Brain microvascular endothelial cell (primary cell): ENCODE results near the gene MALAT1.
A peak's percentile ranks its signal among the peaks of the same experiment; 100 is the strongest.

Experiments
- DNase-seq: peaks from one replicate; pipeline ENCODE4 v3.0.0-alpha.2; 2020
- H3K27ac ChIP-seq: fragments of 250-450 bp; sonication (Bioruptor Pico); 2 replicates; pipeline ENCODE4 v1.5.1; 2020; ENCODE audit warnings: mild to moderate bottlenecking, moderate library complexity
- H3K27me3 ChIP-seq: fragments of 250-450 bp; sonication (Bioruptor Pico); replicated peaks from 2 replicates; pipeline ENCODE4 v1.5.1; 2020; ENCODE audit warnings: mild to moderate bottlenecking
- H3K36me3 ChIP-seq: fragments of 250-450 bp; sonication (Bioruptor Pico); replicated peaks from 2 replicates; pipeline ENCODE4 v1.5.1; 2020; ENCODE audit warnings: mild to moderate bottlenecking
- H3K4me3 ChIP-seq: 2 replicates; pipeline ENCODE4 v1.5.1; 2011; ENCODE audit warnings: low read depth, mild to moderate bottlenecking, control low read depth, low read length, moderate library complexity
- in situ Hi-C: cut with HindIII; loops from 2 replicates; pipeline ENCODE4 v1.10.0; 2017; ENCODE audit warnings: low sequenced_read_pairs, low pct_ligation_motif_present
- TF ChIP-seq, protein P1 (sequence below): IDR thresholded peaks from 2 replicates; pipeline ENCODE4 v1.5.1; 2011; ENCODE audit warnings: low read depth, mild to moderate bottlenecking, moderate library complexity, low read length, control low read depth, inconsistent platforms; ENCODE audit errors: missing control alignments

The MALAT1 gene

DNA sequence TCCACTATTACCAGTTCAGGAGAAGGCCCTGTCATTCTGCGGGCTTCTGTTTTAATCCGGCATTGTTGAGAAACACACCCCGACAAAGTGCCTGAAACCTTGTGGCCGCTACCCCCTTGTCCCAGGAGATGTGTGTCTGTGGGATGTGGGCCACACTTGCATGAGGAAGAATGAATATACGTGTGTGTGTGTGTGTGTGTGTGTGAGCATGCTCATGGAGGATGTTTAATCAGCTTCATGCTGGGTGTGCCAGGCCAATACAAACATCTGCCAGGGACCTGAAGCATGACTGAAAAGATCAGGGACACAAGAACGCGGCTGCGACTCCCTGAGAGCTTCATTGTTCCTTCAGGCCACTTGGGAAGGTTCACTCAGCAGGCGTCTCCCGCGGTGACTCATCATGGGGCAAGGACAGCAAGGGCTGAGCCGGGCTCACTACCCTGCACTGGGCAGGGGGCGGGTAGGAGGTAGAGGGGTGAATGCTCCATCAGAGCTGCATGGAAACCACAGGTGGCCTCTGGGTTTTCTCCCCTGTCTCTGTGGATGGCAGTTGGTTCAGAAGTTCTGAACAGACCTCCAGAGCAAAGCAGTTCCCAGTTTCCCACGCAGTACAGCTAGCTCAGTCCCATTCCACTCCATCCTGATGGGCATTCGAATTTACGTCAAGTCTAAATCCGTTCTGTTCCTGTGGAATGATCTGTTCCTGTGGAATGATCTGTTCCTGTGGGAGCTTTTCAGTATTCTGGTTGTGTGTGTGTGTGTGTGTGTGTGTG is 7.0 kb upstream of the MALAT1 start:
- no peaks in the 10 kb centered on the region for H3K36me3 ChIP-seq
- peak; percentile 93 for DNase-seq
- no peak overlapping the region for H3K4me3 ChIP-seq
- TF ChIP-seq, protein P1, sequence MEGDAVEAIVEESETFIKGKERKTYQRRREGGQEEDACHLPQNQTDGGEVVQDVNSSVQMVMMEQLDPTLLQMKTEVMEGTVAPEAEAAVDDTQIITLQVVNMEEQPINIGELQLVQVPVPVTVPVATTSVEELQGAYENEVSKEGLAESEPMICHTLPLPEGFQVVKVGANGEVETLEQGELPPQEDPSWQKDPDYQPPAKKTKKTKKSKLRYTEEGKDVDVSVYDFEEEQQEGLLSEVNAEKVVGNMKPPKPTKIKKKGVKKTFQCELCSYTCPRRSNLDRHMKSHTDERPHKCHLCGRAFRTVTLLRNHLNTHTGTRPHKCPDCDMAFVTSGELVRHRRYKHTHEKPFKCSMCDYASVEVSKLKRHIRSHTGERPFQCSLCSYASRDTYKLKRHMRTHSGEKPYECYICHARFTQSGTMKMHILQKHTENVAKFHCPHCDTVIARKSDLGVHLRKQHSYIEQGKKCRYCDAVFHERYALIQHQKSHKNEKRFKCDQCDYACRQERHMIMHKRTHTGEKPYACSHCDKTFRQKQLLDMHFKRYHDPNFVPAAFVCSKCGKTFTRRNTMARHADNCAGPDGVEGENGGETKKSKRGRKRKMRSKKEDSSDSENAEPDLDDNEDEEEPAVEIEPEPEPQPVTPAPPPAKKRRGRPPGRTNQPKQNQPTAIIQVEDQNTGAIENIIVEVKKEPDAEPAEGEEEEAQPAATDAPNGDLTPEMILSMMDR = no peak
- H3K27me3 ChIP-seq = no peaks in the 10 kb centered on the region
- H3K27ac ChIP-seq = peak overlapping the region; percentile 99
- in situ Hi-C loops = no loop called here

DNA sequence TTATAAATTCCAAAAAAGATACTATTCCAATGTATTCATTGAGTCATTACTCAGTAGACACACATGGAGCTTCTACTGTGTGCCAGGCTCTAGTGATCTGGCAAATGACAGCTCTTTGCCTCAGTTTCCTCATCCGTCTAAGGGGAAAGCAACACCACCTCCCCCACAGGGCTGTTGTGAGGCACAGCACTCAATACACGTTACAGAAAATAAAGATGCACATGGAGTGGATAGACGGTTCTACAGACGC is 6.5 kb upstream of the MALAT1 start:
- H3K27me3 ChIP-seq = no peaks in the 10 kb centered on the region
- TF ChIP-seq, protein P1 = no peak
- no peak for DNase-seq
- no peak overlapping the region for H3K4me3 ChIP-seq
- H3K27ac ChIP-seq = peak overlapping the region; percentile 99
- in situ Hi-C loops = no loop called here
- H3K36me3 ChIP-seq = no peaks in the 10 kb centered on the region

DNA sequence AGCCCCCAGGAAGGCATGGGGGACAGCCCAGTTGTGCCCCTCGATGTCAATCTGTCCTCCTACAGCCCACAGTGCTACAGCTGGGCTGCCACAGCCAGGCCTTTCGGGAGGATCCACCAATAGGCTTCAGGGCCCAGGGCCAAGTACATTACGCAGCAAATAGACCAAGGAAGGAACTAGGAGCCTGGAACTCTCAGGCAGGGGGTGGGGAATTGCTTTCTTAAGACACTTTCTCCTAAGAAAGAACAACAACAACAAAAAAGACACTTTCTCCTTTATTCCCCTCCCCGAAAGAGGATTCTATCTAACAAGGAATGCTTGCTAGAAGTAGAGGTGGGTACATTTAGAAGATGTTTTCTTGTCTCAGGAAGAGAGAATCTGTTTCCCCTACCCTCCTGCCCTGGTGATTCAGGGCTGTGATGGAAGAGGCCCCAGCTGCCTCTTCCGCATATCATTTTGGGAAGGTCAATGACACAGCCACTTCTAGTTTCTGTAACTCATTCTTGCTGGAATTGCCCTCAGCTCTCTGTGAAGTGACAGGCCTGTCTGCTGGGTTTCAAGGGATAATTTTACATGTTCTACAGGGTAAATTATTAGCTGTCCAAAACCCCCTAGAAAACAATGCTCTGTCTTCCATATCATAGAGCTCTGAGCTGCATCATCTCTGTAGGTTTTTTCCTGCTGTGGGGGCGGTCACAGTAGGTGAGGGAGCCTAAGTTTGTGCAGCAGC is 6.0 kb upstream of the MALAT1 start:
- Histone ChIP-seq H3K27ac (peak overlapping the region; percentile 99), H3K36me3 (no peaks in the 10 kb centered on the region), H3K4me3 (no peak overlapping the region), H3K27me3 (no peaks in the 10 kb centered on the region)
- DNase-seq = peak; percentile 81
- in situ Hi-C loops = no loop called here
- TF ChIP-seq, protein P1 = no peak

DNA sequence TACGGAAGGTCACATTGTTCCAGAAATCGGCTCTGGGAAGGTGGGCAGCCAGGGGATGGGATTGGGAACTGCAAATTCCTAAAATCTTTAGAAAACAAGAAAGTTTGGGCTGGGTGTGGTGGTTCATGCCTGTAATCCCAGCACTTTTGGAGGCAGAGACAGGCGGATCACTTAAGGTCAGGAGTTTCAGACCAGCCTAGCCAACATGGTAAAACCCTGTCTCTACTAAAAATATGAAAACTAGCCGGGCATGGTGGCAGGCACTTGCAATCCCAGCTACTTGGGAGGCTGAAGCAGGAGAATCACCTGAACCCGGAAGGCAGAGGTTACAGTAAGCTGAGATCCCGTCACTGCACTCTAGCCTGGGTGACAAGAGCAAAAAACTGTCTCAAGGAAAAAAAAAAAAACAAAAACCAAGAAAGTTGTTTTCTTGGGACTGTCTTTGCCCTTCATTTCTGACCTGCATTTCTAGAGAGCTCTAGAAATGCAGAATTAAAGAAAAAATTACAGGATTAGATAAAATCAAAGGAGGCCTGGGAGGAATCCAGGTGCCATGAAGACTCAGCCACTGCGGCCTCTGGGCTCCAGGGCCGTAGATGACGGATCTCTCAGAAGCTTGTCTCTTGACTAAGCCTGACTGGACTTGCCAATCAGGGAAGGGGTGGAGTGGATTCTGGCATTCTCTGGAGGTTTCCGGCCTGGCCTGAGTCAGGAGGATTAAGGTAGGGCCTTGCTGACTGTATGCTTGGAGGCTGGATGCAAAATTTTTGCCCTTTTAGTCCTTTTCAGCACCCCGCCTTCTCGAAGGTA is 5.3 kb upstream of the MALAT1 start:
- TF ChIP-seq, protein P1 = no peak
- Histone ChIP-seq H3K36me3 (no peaks in the 10 kb centered on the region), H3K4me3 (no peak overlapping the region), H3K27ac (peak overlapping the region; percentile 99), H3K27me3 (no peaks in the 10 kb centered on the region)
- peak; percentile 96 for DNase-seq
- in situ Hi-C loops = no loop called here

DNA sequence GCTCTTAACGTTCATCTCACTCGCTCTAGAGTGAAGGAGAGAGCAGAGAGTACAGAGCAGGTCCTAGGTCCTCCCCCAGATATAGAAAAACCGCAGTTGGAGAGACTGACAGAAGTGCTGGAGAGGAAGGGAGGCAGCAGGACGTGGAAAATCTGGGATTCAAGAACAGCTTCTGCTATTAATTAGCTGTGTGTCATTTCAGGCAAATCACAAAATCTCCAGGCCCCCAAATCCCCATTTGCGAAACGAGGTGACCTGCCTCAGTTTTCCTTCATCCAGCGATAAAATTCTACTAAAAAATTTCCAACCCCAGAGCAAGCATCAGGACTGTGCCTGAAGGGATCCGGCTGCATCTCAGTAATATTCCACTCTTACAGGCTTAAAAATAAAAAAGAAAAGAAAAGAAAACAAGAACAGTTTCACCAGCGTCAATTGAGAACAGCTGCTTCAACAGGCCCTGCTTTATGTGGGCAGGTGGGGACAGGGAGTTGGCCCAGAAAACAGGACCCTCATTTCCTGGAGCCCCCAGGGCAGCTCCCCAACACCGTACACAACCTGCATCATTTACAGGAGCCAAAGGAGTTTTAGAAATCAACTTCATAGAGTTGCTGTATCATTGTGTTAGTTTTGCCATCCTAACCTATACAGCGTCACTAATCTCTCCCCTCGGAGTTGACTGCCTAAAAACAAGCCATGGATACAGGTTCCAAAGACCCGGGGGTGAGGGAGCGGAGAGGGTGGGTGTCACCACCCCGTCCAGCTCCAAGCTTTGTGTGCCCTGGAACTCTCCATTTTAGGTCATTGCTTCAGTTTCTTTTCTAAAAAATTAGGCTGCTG is 2.3 kb upstream of the MALAT1 start:
- H3K4me3 ChIP-seq = no peak overlapping the region
- peak; percentile 22 for DNase-seq

More for the DNA sequence above, 2.3 kb upstream of the MALAT1 start:
- in situ Hi-C loops = loop anchor here (5.0 kb wide), 1 partner anchor 74 kb away; the partner anchor contains the start of gene NEAT1
- TF ChIP-seq, protein P1 = no peak
- H3K36me3 ChIP-seq = peaks cover 22% of the 10 kb centered on the region
- H3K27me3 ChIP-seq = no peaks in the 10 kb centered on the region
- H3K27ac ChIP-seq = peak overlapping the region; percentile 93
